Right atrium auricular region (tissue), 2 donors: Measurements from ENCODE around the gene DCST1. TPM values are rescaled to one million over a fixed set of nuclear protein-coding genes. Genes with fewer than 3 reads are reported as not detected.

Experiments
- DNase-seq: peaks from one replicate; pipeline ENCODE4 v3.0.0-alpha.2; 2019; ENCODE audit warnings: low spot score
- H3K27ac ChIP-seq, 2 donors: fragments of 200-600 bp; sonication (generic); 1 replicate in 1 of 2; 2 replicates in 1 of 2; pipeline ENCODE4 v1.5.1; 2016 to 2019
- H3K27me3 ChIP-seq, 2 donors: fragments of 200-600 bp; sonication (generic); one replicate each; pipeline versions ENCODE4 v1.5.1 to v1.6.0; 2017 to 2019
- H3K36me3 ChIP-seq: fragments of 200-600 bp; sonication (generic); one replicate; pipeline ENCODE4 v1.5.1; 2016
- H3K4me1 ChIP-seq, 2 donors: fragments of 200-600 bp; sonication (generic); one replicate each; pipeline versions ENCODE4 v1.5.1 to v1.6.0; 2017 to 2019
- H3K4me3 ChIP-seq, 2 donors: fragments of 200-600 bp; sonication (generic); 1 replicate in 1 of 2; 2 replicates in 1 of 2; pipeline ENCODE4 v1.5.1; 2017 to 2019; ENCODE audit warnings: mild to moderate bottlenecking in 1 of 2, moderate library complexity in 1 of 2
- H3K9me3 ChIP-seq, 2 donors: fragments of 200-600 bp; sonication (generic); one replicate each; pipeline ENCODE4 v1.5.1; 2019
- total RNA-seq, 2 donors: library from RNA; depleted of rRNA; stranded (reverse); fragments of >200 nt; gene quantifications; one replicate each; pipeline ENCODE4 v1.1.0, GENCODE V29; 2016
- TF ChIP-seq, protein P1 (sequence below), 2 donors: fragments of 200-600 bp; sonication (generic); IDR thresholded peaks; one replicate each; pipeline ENCODE4 v1.5.1; 2019; ENCODE audit warnings: antibody characterized with exemption in 2 of 2

Gene DCST1
- total RNA-seq, 2 donors from 2014 or later: not detected

- Histone ChIP-seq H3K36me3 (no peaks in the 10 kb centered on the region), H3K4me1 (peaks cover 0 to 60% of the 10 kb centered on the region in 2 donors), H3K27ac (peak overlapping the region; percentile 91 to 94), H3K9me3 (no peaks in the 10 kb centered on the region), H3K4me3 (peak overlapping the region; percentile 56 to 73), H3K27me3 (peaks cover 31 to 41% of the 10 kb centered on the region in 2 donors)
- TF ChIP-seq, protein P1, sequence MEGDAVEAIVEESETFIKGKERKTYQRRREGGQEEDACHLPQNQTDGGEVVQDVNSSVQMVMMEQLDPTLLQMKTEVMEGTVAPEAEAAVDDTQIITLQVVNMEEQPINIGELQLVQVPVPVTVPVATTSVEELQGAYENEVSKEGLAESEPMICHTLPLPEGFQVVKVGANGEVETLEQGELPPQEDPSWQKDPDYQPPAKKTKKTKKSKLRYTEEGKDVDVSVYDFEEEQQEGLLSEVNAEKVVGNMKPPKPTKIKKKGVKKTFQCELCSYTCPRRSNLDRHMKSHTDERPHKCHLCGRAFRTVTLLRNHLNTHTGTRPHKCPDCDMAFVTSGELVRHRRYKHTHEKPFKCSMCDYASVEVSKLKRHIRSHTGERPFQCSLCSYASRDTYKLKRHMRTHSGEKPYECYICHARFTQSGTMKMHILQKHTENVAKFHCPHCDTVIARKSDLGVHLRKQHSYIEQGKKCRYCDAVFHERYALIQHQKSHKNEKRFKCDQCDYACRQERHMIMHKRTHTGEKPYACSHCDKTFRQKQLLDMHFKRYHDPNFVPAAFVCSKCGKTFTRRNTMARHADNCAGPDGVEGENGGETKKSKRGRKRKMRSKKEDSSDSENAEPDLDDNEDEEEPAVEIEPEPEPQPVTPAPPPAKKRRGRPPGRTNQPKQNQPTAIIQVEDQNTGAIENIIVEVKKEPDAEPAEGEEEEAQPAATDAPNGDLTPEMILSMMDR (IDR thresholded peaks at IDR 0.05): peak; percentile 84 to 92
- peak; percentile 95 for DNase-seq
These were observed 51.3 kb downstream of the DCST1 start for GRCh38 chr1:155084722-155085503.

GRCh38 chr1:155085504-155086127 is 52.0 kb downstream of the DCST1 start:
- peak overlapping the region; percentile 91 to 94 for H3K27ac ChIP-seq
- H3K4me3 ChIP-seq: peak overlapping the region; percentile 56 to 73
- H3K27me3 ChIP-seq: peaks cover 24 to 34% of the 10 kb centered on the region in 2 donors
- H3K9me3 ChIP-seq: no peaks in the 10 kb centered on the region
- peaks cover 0 to 53% of the 10 kb centered on the region in 2 donors for H3K4me1 ChIP-seq
- H3K36me3 ChIP-seq: no peaks in the 10 kb centered on the region
- TF ChIP-seq, protein P1 (IDR thresholded peaks at IDR 0.05): no peak
- peak; percentile 81 for DNase-seq

DNA sequence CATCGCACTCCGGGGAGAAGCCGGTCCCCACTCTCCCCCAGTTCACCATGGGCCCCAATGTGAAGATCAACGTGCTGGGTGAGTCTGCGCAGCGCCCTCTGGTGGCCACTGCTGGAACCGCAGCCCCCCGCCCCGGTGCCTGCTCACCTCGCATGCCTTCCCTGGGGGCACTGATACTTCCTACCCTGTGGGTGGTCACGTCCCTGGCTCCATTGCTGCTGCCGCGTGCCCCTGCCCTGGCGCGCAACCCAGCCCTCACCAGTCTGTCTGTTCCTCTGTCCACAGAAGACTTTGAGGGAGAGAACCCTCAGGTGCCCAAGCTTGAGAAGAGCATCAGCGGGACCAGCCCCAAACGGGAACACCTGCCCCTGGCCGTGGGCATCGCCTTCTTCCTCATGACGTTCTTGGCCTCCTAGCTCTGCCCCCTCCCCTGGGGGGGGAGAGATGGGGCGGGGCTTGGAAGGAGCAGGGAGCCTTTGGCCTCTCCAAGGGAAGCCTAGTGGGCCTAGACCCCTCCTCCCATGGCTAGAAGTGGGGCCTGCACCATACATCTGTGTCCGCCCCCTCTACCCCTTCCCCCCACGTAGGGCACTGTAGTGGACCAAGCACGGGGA is 52.6 kb downstream of the DCST1 start:
- H3K27ac ChIP-seq: peak overlapping the region; percentile 91 to 94
- DNase-seq: peak; percentile 74
- peaks cover 0 to 49% of the 10 kb centered on the region in 2 donors for H3K4me1 ChIP-seq
- H3K4me3 ChIP-seq: peak overlapping the region in 1 of 2 donors; percentile 73
- TF ChIP-seq, protein P1 (IDR thresholded peaks at IDR 0.05): peak; percentile 100
- no peaks in the 10 kb centered on the region for H3K9me3 ChIP-seq
- peaks cover 17 to 28% of the 10 kb centered on the region in 2 donors for H3K27me3 ChIP-seq
- H3K36me3 ChIP-seq: no peaks in the 10 kb centered on the region

- no peak for DNase-seq
- peaks cover 0 to 49% of the 10 kb centered on the region in 2 donors for H3K4me1 ChIP-seq
- peaks cover 11 to 20% of the 10 kb centered on the region in 2 donors for H3K27me3 ChIP-seq
- TF ChIP-seq, protein P1 (IDR thresholded peaks at IDR 0.05): peak in 1 of 2 donors; percentile 45
- H3K27ac ChIP-seq: peak overlapping the region in 1 of 2 donors; percentile 35
- H3K4me3 ChIP-seq: no peak overlapping the region
- H3K9me3 ChIP-seq: no peaks in the 10 kb centered on the region
- no peaks in the 10 kb centered on the region for H3K36me3 ChIP-seq
These were observed 53.4 kb downstream of the DCST1 start for GRCh38 chr1:155086856-155087535.
